Measurements from ENCODE around the gene PIK3CA. TPM values are rescaled to one million over a fixed set of nuclear protein-coding genes. Genes with fewer than 3 reads are reported as not detected.

PIK3CA gene
- total RNA-seq, 2 donors from 2014 or later = 19.2 to 25.6 TPM

- Mint-ChIP-seq H3K27ac (no peak overlapping the region), H3K27me3 (ENCODE audit: low read depth) (no peaks in the 10 kb centered on the region), H3K9me3 (peaks cover 2% of the 10 kb centered on the region in 2 donors), H3K4me1 (ENCODE audit: low read depth) (peaks cover 15% of the 10 kb centered on the region), H3K4me3 (no peak overlapping the region), H3K36me3 (ENCODE audit: insufficient read depth in 2 of 2) (peaks cover 0 to 9% of the 10 kb centered on the region in 2 donors)
- no peak for DNase-seq
- no peak for ATAC-seq (replicated peaks in 1 of 2)
Observed at GRCh38 chr3:179168918-179169317, 20.8 kb downstream of the PIK3CA start.

- Mint-ChIP-seq H3K4me1 (ENCODE audit: low read depth) (peaks cover 41% of the 10 kb centered on the region), H3K27me3 (ENCODE audit: low read depth) (no peaks in the 10 kb centered on the region), H3K36me3 (ENCODE audit: insufficient read depth in 2 of 2) (peaks cover 0 to 9% of the 10 kb centered on the region in 2 donors), H3K4me3 (no peak overlapping the region), H3K27ac (no peak overlapping the region), H3K9me3 (peaks cover 2% of the 10 kb centered on the region in 2 donors)
- no peak for ATAC-seq (replicated peaks in 1 of 2)
- no peak for DNase-seq
Observed at GRCh38 chr3:179172546-179172945, 24.4 kb downstream of the PIK3CA start.

- H3K27me3 Mint-ChIP-seq (ENCODE audit: low read depth) = no peaks in the 10 kb centered on the region
- DNase-seq = no peak
- H3K4me1 Mint-ChIP-seq (ENCODE audit: low read depth) = peaks cover 32% of the 10 kb centered on the region
- peaks cover 0 to 6% of the 10 kb centered on the region in 2 donors for H3K36me3 Mint-ChIP-seq (ENCODE audit: insufficient read depth in 2 of 2)
- no peak for ATAC-seq (replicated peaks in 1 of 2)
- no peak overlapping the region for H3K27ac Mint-ChIP-seq
- H3K9me3 Mint-ChIP-seq = peaks cover 2% of the 10 kb centered on the region in 2 donors
- no peak overlapping the region for H3K4me3 Mint-ChIP-seq
Observed at GRCh38 chr3:179174316-179174715, 26.2 kb downstream of the PIK3CA start.

GRCh38 chr3:179174898-179175297 lies 26.7 kb downstream of the PIK3CA start:
- peaks cover 32% of the 10 kb centered on the region for H3K4me1 Mint-ChIP-seq (ENCODE audit: low read depth)
- H3K4me3 Mint-ChIP-seq = peak overlapping the region in 1 of 2 donors; percentile 25
- no peak for DNase-seq
- no peak overlapping the region for H3K27ac Mint-ChIP-seq
- H3K9me3 Mint-ChIP-seq = peaks cover 1 to 2% of the 10 kb centered on the region in 2 donors
- H3K27me3 Mint-ChIP-seq (ENCODE audit: low read depth) = no peaks in the 10 kb centered on the region
- no peak for ATAC-seq (replicated peaks in 1 of 2)
- H3K36me3 Mint-ChIP-seq (ENCODE audit: insufficient read depth in 2 of 2) = peaks cover 0 to 6% of the 10 kb centered on the region in 2 donors

- DNase-seq = no peak
- Mint-ChIP-seq H3K27me3 (ENCODE audit: low read depth) (no peaks in the 10 kb centered on the region), H3K4me1 (ENCODE audit: low read depth) (peaks cover 32% of the 10 kb centered on the region), H3K36me3 (ENCODE audit: insufficient read depth in 2 of 2) (peaks cover 0 to 6% of the 10 kb centered on the region in 2 donors), H3K4me3 (peak overlapping the region in 1 of 2 donors; percentile 33), H3K9me3 (peaks cover 0 to 2% of the 10 kb centered on the region in 2 donors), H3K27ac (peak overlapping the region; percentile 44)
- ATAC-seq (replicated peaks in 1 of 2) = no peak
Observed at GRCh38 chr3:179175358-179175757, 27.2 kb downstream of the PIK3CA start.

- H3K36me3 Mint-ChIP-seq (ENCODE audit: insufficient read depth in 2 of 2) = no peaks in the 10 kb centered on the region
- H3K27ac Mint-ChIP-seq = no peak overlapping the region
- no peak overlapping the region for H3K4me3 Mint-ChIP-seq
- ATAC-seq (replicated peaks in 1 of 2) = no peak
- no peak for DNase-seq
- no peaks in the 10 kb centered on the region for H3K9me3 Mint-ChIP-seq
- H3K27me3 Mint-ChIP-seq (ENCODE audit: low read depth) = no peaks in the 10 kb centered on the region
- peaks cover 32% of the 10 kb centered on the region for H3K4me1 Mint-ChIP-seq (ENCODE audit: low read depth)
Observed at GRCh38 chr3:179177611-179178010, 29.5 kb downstream of the PIK3CA start.

GRCh38 chr3:179179256-179179655 lies 31.1 kb downstream of the PIK3CA start:
- peaks cover 31% of the 10 kb centered on the region for H3K4me1 Mint-ChIP-seq (ENCODE audit: low read depth)
- ATAC-seq (replicated peaks in 1 of 2) (no peak), DNase-seq (no peak)
- H3K36me3 Mint-ChIP-seq (ENCODE audit: insufficient read depth in 2 of 2) = no peaks in the 10 kb centered on the region
- H3K27me3 Mint-ChIP-seq (ENCODE audit: low read depth) = no peaks in the 10 kb centered on the region
- H3K27ac Mint-ChIP-seq = no peak overlapping the region
- no peaks in the 10 kb centered on the region for H3K9me3 Mint-ChIP-seq
- no peak overlapping the region for H3K4me3 Mint-ChIP-seq

- Mint-ChIP-seq H3K4me3 (no peak overlapping the region), H3K4me1 (ENCODE audit: low read depth) (peaks cover 30% of the 10 kb centered on the region), H3K27me3 (ENCODE audit: low read depth) (no peaks in the 10 kb centered on the region), H3K9me3 (no peaks in the 10 kb centered on the region), H3K27ac (no peak overlapping the region), H3K36me3 (ENCODE audit: insufficient read depth in 2 of 2) (no peaks in the 10 kb centered on the region)
- ATAC-seq (replicated peaks in 1 of 2) = peak; percentile 55 to 67
- DNase-seq = no peak
Observed at GRCh38 chr3:179179979-179180759, 32.0 kb downstream of the PIK3CA start.

- H3K4me1 Mint-ChIP-seq (ENCODE audit: low read depth) = peaks cover 30% of the 10 kb centered on the region
- DNase-seq = no peak
- ATAC-seq (replicated peaks in 1 of 2) = peak; percentile 82 to 90
Observed at GRCh38 chr3:179181021-179181472, 32.9 kb downstream of the PIK3CA start.

GRCh38 chr3:179181993-179182551 lies 33.9 kb downstream of the PIK3CA start:
- Mint-ChIP-seq H3K4me1 (ENCODE audit: low read depth) (peaks cover 24% of the 10 kb centered on the region), H3K36me3 (ENCODE audit: insufficient read depth in 2 of 2) (no peaks in the 10 kb centered on the region), H3K27ac (peak overlapping the region; percentile 90), H3K9me3 (peaks cover 0 to 2% of the 10 kb centered on the region in 2 donors), H3K4me3 (peak overlapping the region; percentile 25 to 74), H3K27me3 (ENCODE audit: low read depth) (no peaks in the 10 kb centered on the region)
- ATAC-seq (replicated peaks in 1 of 2) = peak; percentile 54 to 65
- DNase-seq = peak; percentile 18 to 30

More at GRCh38 chr3:179181021-179181472, 32.9 kb downstream of the PIK3CA start:
- Mint-ChIP-seq H3K27me3 (ENCODE audit: low read depth) (no peaks in the 10 kb centered on the region), H3K27ac (no peak overlapping the region), H3K36me3 (ENCODE audit: insufficient read depth in 2 of 2) (no peaks in the 10 kb centered on the region), H3K9me3 (no peaks in the 10 kb centered on the region), H3K4me3 (peak overlapping the region in 1 of 2 donors; percentile 16)

- DNase-seq (no peak), ATAC-seq (replicated peaks in 1 of 2) (no peak)
- no peak overlapping the region for H3K4me3 Mint-ChIP-seq
- no peaks in the 10 kb centered on the region for H3K27me3 Mint-ChIP-seq (ENCODE audit: low read depth)
- peaks cover 17% of the 10 kb centered on the region for H3K4me1 Mint-ChIP-seq (ENCODE audit: low read depth)
- no peak overlapping the region for H3K27ac Mint-ChIP-seq
- H3K36me3 Mint-ChIP-seq (ENCODE audit: insufficient read depth in 2 of 2) = no peaks in the 10 kb centered on the region
- H3K9me3 Mint-ChIP-seq = peaks cover 0 to 2% of the 10 kb centered on the region in 2 donors
Observed at GRCh38 chr3:179182902-179183301, 34.7 kb downstream of the PIK3CA start.

GRCh38 chr3:179184826-179185225 lies 36.7 kb downstream of the PIK3CA start:
- Mint-ChIP-seq H3K27me3 (ENCODE audit: low read depth) (no peaks in the 10 kb centered on the region), H3K27ac (no peak overlapping the region)
- no peak for ATAC-seq (replicated peaks in 1 of 2)

GRCh38 chr3:179186426-179186825 lies 38.3 kb downstream of the PIK3CA start:
- Mint-ChIP-seq H3K36me3 (ENCODE audit: insufficient read depth in 2 of 2) (no peaks in the 10 kb centered on the region), H3K4me1 (ENCODE audit: low read depth) (peaks cover 17% of the 10 kb centered on the region)

More at GRCh38 chr3:179184826-179185225, 36.7 kb downstream of the PIK3CA start:
- Mint-ChIP-seq H3K4me3 (no peak overlapping the region), H3K9me3 (peaks cover 0 to 2% of the 10 kb centered on the region in 2 donors), H3K4me1 (ENCODE audit: low read depth) (peaks cover 17% of the 10 kb centered on the region), H3K36me3 (ENCODE audit: insufficient read depth in 2 of 2) (no peaks in the 10 kb centered on the region)
- no peak for DNase-seq

More at GRCh38 chr3:179186426-179186825, 38.3 kb downstream of the PIK3CA start:
- ATAC-seq (replicated peaks in 1 of 2) (no peak), DNase-seq (no peak)
- H3K9me3 Mint-ChIP-seq = peaks cover 0 to 2% of the 10 kb centered on the region in 2 donors
- no peaks in the 10 kb centered on the region for H3K27me3 Mint-ChIP-seq (ENCODE audit: low read depth)
- no peak overlapping the region for H3K27ac Mint-ChIP-seq
- H3K4me3 Mint-ChIP-seq = no peak overlapping the region
